Heart left ventricle (tissue), 16 donors: ENCODE data around the gene ARL3. TPM values are rescaled to one million over a fixed set of nuclear protein-coding genes. Genes with fewer than 3 reads are reported as not detected.

ENCODE experiments used
- ATAC-seq, 4 donors: fragments of 200-7000 bp; cut with Tn5 transposase; one replicate each; pipeline ENCODE4 v1.9.1; 2020 to 2022; ENCODE audit warnings: moderate library complexity in 4 of 4, mild to moderate bottlenecking in 3 of 4, moderate number of reproducible peaks in 1 of 4
- DNase-seq, 5 donors: peaks; one replicate each; pipeline ENCODE4 v3.0.0-alpha.2; 2020
- H3K27ac ChIP-seq, 12 donors: fragments of 200-600 bp; sonication (generic) in 4 of 12; one replicate each; pipeline versions ENCODE4 v1.5.0 to v1.8.0; 2016 to 2022; ENCODE audit warnings: mild to moderate bottlenecking in 2 of 12
- H3K27me3 ChIP-seq, 9 donors: fragments of 200-600 bp; sonication (generic) in 2 of 9; one replicate each; pipeline versions ENCODE4 v1.5.1 to v1.8.0; 2016 to 2022; ENCODE audit warnings: mild to moderate bottlenecking in 3 of 9
- H3K36me3 ChIP-seq, 9 donors: fragments of 200-600 bp; sonication (generic) in 2 of 9; one replicate each; pipeline versions ENCODE4 v1.5.0 to v1.8.0; 2018 to 2022; ENCODE audit warnings: mild to moderate bottlenecking in 2 of 9
- H3K4me1 ChIP-seq, 12 donors: fragments of 200-600 bp; sonication (generic) in 4 of 12; one replicate each; pipeline versions ENCODE4 v1.5.0 to v1.8.0; 2016 to 2022; ENCODE audit warnings: mild to moderate bottlenecking in 3 of 12
- H3K4me3 ChIP-seq, 12 donors: fragments of 200-600 bp; sonication (generic) in 4 of 12; one replicate each; pipeline versions ENCODE4 v1.5.0 to v1.8.0; 2017 to 2022; ENCODE audit warnings: mild to moderate bottlenecking in 9 of 12, moderate library complexity in 4 of 12
- H3K9me3 ChIP-seq, 12 donors: fragments of 200-600 bp; sonication (generic) in 4 of 12; one replicate each; pipeline versions ENCODE4 v1.5.0 to v1.8.0; 2016 to 2022; ENCODE audit warnings: mild to moderate bottlenecking in 1 of 12
- CTCF ChIP-seq, 12 donors: fragments of 200-600 bp; sonication (generic) in 4 of 12; IDR thresholded peaks; one replicate each; pipeline versions ENCODE4 v1.5.0 to v1.8.0; 2018 to 2022; ENCODE audit warnings: antibody characterized with exemption in 12 of 12, mild to moderate bottlenecking in 5 of 12
- POLR2A ChIP-seq, 2 donors: fragments of 450-650 bp; IDR thresholded peaks; one replicate each; pipeline ENCODE4 v1.6.1; 2017; ENCODE audit warnings: antibody characterized with exemption in 2 of 2, mild to moderate bottlenecking in 2 of 2, moderate library complexity in 2 of 2
- WGBS, 4 donors: extraction: QIAGEN DNeasy Blood & Tissue Kit in 2 of 4; methylation state at CpG; one replicate each; pipeline versions ENCODE4 v1.1.5 to v1.1.7; 2013 to 2018; 5-methylcytosine and 5-hydroxymethylcytosine counted together
- intact Hi-C, 10 donors: fragments of 100-400 bp; cut with DNase I; formaldehyde crosslinking; loops; one replicate each; pipeline versions ENCODE4 v1.11.1 to v1.14.2; 2022
- polyA plus RNA-seq, 2 donors: library from polyadenylated mRNA; stranded (reverse); fragments of 200-250 nt; gene quantifications; one replicate each; pipeline ENCODE4 v1.2.3, GENCODE V29; 2013
- total RNA-seq, 9 donors: library from RNA; depleted of rRNA in 2 of 9; stranded (reverse); fragments of >200 nt in 2 of 9; fragmentation: NEBNext Ultra II Directional in 3 of 9; extraction: Animal tissue kit (Norgen Biotek cat#: 25700) in 3 of 9; gene quantifications; one replicate each; pipeline versions ENCODE4 v1.1.0 to v1.2.4, GENCODE V29; 2016 to 2023
- donor health status: ischemic (EF 13 %, LVEDD 7.1; RV severe dilation, severe dysfunction).
- donor health status: healthy with polysubstance abuse.
- donor health status: DM: no; HTN: yes; CAD: no.
- donor health status: DM: no; HTN: no; CAD: no.
- donor health status: ischemic (EF 25% LVEDD 6.9; RV normal size, moderate dysfunction).
- donor health status: ischemic (EF 25% LVEDD 5.7; RV mildly dilated, moderate dysfunction).
- donor health status: healthy.
- donor health status: DM: yes; HTN: yes; CAD: no.
- donor health status: ischemic (EF 35%, LVEDD 5.7; RV mildly dilated, moderate dysfunction).
- donor health status: nonischemic (EF 11% LVEDD 7.7; RV severe dilation, severe dysfunction).
- donor health status: DM: yes; HTN: yes; CAD: no.
- donor health status: PGD.
- donor health status: ischemic (EF 29% LVEDD 5.4; RV normal size, mild dysfunction).
- donor health status: nonischemic (EF 23%, LVEDD 6.1; RV moderate dilation, normal function).

The ARL3 gene
- total and polyA plus RNA-seq, 11 donors = 5.8 to 19.3 (median 12.6) TPM

GRCh38 chr10:102723989-102724388, 9.8 kb upstream of the ARL3 start:
- WGBS, 4 donors = 95 to 99% (median 97%) methylated on average over 4 of the region's 4 CpGs
- peaks cover 0 to 9% (median 0%) of the 10 kb centered on the region in 9 donors for H3K36me3 ChIP-seq
- DNase-seq = no peak
- H3K9me3 ChIP-seq = peaks cover 0 to 2% (median 0%) of the 10 kb centered on the region in 12 donors
- intact Hi-C loops = loop anchor here in 4 of 10 donors (10.0 kb wide), 2 partner anchors 341 to 521 kb away; partner anchors contain the start of gene RPEL1 (in 2 of the 4)
- TF ChIP-seq POLR2A (IDR thresholded peaks at IDR 0.05) = no peak
- TF ChIP-seq CTCF (IDR thresholded peaks at IDR 0.05) = no peak
- H3K27me3 ChIP-seq = no peaks in the 10 kb centered on the region
- ATAC-seq = no peak
- H3K27ac ChIP-seq = no peak overlapping the region
- no peak overlapping the region for H3K4me3 ChIP-seq
- H3K4me1 ChIP-seq = peaks cover 0 to 20% (median under 1%) of the 10 kb centered on the region in 12 donors

DNA sequence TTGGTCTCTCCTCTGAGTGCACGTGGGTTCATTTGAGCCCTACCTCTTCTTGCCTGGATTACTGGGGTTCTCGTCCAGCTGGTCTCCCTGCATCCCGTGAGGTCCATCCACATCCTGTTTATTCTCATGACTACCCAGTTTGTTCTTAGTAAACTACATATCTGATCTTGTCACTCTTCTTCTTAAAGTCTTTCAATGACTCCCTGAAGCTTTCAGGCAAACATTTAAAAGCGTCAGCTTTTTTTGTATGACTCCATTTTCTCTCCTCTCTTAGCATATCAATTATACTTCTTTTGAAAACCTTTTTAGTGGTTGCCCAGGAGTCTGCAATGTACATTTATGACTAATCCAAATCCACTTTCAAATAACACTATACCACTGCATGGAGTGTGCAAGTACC, 7.8 kb upstream of the ARL3 start:
- H3K27ac ChIP-seq = no peak overlapping the region
- TF ChIP-seq CTCF (IDR thresholded peaks at IDR 0.05) = no peak
- no peak for TF ChIP-seq POLR2A (IDR thresholded peaks at IDR 0.05)
- no peaks in the 10 kb centered on the region for H3K27me3 ChIP-seq
- peaks cover 0 to 22% (median 8%) of the 10 kb centered on the region in 12 donors for H3K4me1 ChIP-seq
- DNase-seq (no peak), ATAC-seq (no peak)
- intact Hi-C loops = loop anchor here in 4 of 10 donors (10.0 kb wide), 2 partner anchors 343 to 523 kb away; partner anchors contain the start of gene RPEL1 (in 2 of the 4)
- H3K4me3 ChIP-seq = no peak overlapping the region
- WGBS, 4 donors = 75 to 80% (median 79%) methylated on average over 4 of the region's 4 CpGs
- H3K36me3 ChIP-seq = peaks cover 0 to 2% (median 0%) of the 10 kb centered on the region in 9 donors
- H3K9me3 ChIP-seq = peaks cover 0 to 2% (median 0%) of the 10 kb centered on the region in 12 donors

- 64 to 69% (median 66%) methylated on average over 6 of the region's 6 CpGs for whole genome bisulfite sequencing, 4 donors
- TF ChIP-seq CTCF (IDR thresholded peaks at IDR 0.05) (no peak), POLR2A (IDR thresholded peaks at IDR 0.05) (no peak)
- Histone ChIP-seq H3K27me3 (no peaks in the 10 kb centered on the region), H3K4me1 (peaks cover 0 to 22% (median 7%) of the 10 kb centered on the region in 12 donors), H3K36me3 (no peaks in the 10 kb centered on the region), H3K9me3 (peaks cover 0 to 2% (median 0%) of the 10 kb centered on the region in 12 donors), H3K27ac (no peak overlapping the region), H3K4me3 (no peak overlapping the region)
- intact Hi-C loops = loop anchor here in 4 of 10 donors (10.0 kb wide), 2 partner anchors 344 to 524 kb away; partner anchors contain the start of gene RPEL1 (in 2 of the 4)
- DNase-seq (no peak), ATAC-seq (no peak)
Observed at GRCh38 chr10:102720775-102721301, 6.6 kb upstream of the ARL3 start.

- Histone ChIP-seq H3K9me3 (peaks cover 0 to 2% (median 0%) of the 10 kb centered on the region in 12 donors), H3K4me3 (no peak overlapping the region), H3K27ac (no peak overlapping the region), H3K36me3 (no peaks in the 10 kb centered on the region), H3K4me1 (peaks cover 0 to 25% (median 8%) of the 10 kb centered on the region in 12 donors), H3K27me3 (no peaks in the 10 kb centered on the region)
- intact Hi-C loops = loop anchor here in 4 of 10 donors (10.0 kb wide), 2 partner anchors 344 to 524 kb away; partner anchors contain the start of gene RPEL1 (in 2 of the 4)
- DNase-seq (no peak), ATAC-seq (no peak)
- no peak for TF ChIP-seq POLR2A (IDR thresholded peaks at IDR 0.05)
- no peak for TF ChIP-seq CTCF (IDR thresholded peaks at IDR 0.05)
- WGBS, 4 donors = 84 to 97% (median 96%) methylated on average over 3 of the region's 3 CpGs
Observed at GRCh38 chr10:102720337-102720736, 6.1 kb upstream of the ARL3 start.
